Measurements from ENCODE around the gene ASCL4.
"Not testable (repeated sequence)": the region's sequence is repeated elsewhere in the genome, so short reads cannot be mapped to it uniquely, and the experiment has no call there.

ASCL4 gene

GRCh38 chr12:107774349-107775029, at the start of gene ASCL4:
TSS of gene ASCL4 (plus strand) at chr12:107774704. CDS start at chr12:107775219, 515 bp downstream.
- no peak for TF ChIP-seq CTCF (IDR thresholded peaks at IDR 0.05; ENCODE audit: control extremely low read depth, extremely low read depth, low read depth, missing control alignments)
- ChIA-PET CTCF (no interaction called here), POLR2A (interaction anchor here (0.6 kb wide), 1 partner anchor 31 kb away, joined by 3 read pairs; no protein-coding TSS in a partner anchor)
- no peak for DNase-seq (ENCODE audit: extremely low spot score)

- DNase-seq (ENCODE audit: extremely low spot score); POLR2A ChIA-PET; CTCF ChIA-PET: not testable (repeated sequence)
These were observed 47.2 kb upstream of the ASCL4 start for GRCh38 chr12:107727327-107727726.

GRCh38 chr12:107727742-107728141, 46.8 kb upstream of the ASCL4 start:
- POLR2A ChIA-PET; DNase-seq (ENCODE audit: extremely low spot score); CTCF ChIA-PET: not testable (repeated sequence)

GRCh38 chr12:107730618-107731341, 43.7 kb upstream of the ASCL4 start:
- POLR2A ChIA-PET: no interaction called here
- no peak for DNase-seq (ENCODE audit: extremely low spot score)
- TF ChIP-seq CTCF (IDR thresholded peaks at IDR 0.05; ENCODE audit: control extremely low read depth, extremely low read depth, low read depth, missing control alignments): no peak
- CTCF ChIA-PET: interaction anchor here (1.7 kb wide), 1 partner anchor 12 kb away, joined by 6 read pairs; no protein-coding TSS in a partner anchor

GRCh38 chr12:107731366-107731765, 43.1 kb upstream of the ASCL4 start:
- DNase-seq (ENCODE audit: extremely low spot score): peak; percentile 15
- TF ChIP-seq CTCF (IDR thresholded peaks at IDR 0.05; ENCODE audit: control extremely low read depth, extremely low read depth, low read depth, missing control alignments): no peak
- CTCF ChIA-PET: interaction anchor here (0.7 to 1.7 kb wide), 4 partner anchors 11 to 154 kb away, joined by 3 to 6 read pairs (median 4); no protein-coding TSS in a partner anchor
- POLR2A ChIA-PET: no interaction called here

GRCh38 chr12:107732365-107732764, 42.1 kb upstream of the ASCL4 start:
- TF ChIP-seq CTCF (IDR thresholded peaks at IDR 0.05; ENCODE audit: control extremely low read depth, extremely low read depth, low read depth, missing control alignments): no peak
- CTCF ChIA-PET: interaction anchor here (0.9 to 1.7 kb wide), 5 partner anchors 10 to 61 kb away, joined by 3 to 6 read pairs (median 3); no protein-coding TSS in a partner anchor
- DNase-seq (ENCODE audit: extremely low spot score): no peak
- POLR2A ChIA-PET: no interaction called here

- no peak for DNase-seq (ENCODE audit: extremely low spot score)
- POLR2A ChIA-PET: no interaction called here
- CTCF ChIA-PET: interaction anchor here (1.6 kb wide), 1 partner anchor 58 kb away, joined by 5 read pairs; no protein-coding TSS in a partner anchor
- TF ChIP-seq CTCF (IDR thresholded peaks at IDR 0.05; ENCODE audit: control extremely low read depth, extremely low read depth, low read depth, missing control alignments): no peak
These were observed 40.4 kb upstream of the ASCL4 start for GRCh38 chr12:107734139-107734538.
